ENCODE results near the gene ACACA. TPM values are rescaled to one million over a fixed set of nuclear protein-coding genes. Genes with fewer than 3 reads are reported as not detected.
A peak's percentile ranks its signal among the peaks of the same experiment; 100 is the strongest.

The ACACA gene
- total and polyA plus RNA-seq, 9 of the 15 experiments (the other 6 are each of a cell fraction or from before 2014, with no cell fraction given): 35.9 to 135 (median 88.4) TPM

DNA sequence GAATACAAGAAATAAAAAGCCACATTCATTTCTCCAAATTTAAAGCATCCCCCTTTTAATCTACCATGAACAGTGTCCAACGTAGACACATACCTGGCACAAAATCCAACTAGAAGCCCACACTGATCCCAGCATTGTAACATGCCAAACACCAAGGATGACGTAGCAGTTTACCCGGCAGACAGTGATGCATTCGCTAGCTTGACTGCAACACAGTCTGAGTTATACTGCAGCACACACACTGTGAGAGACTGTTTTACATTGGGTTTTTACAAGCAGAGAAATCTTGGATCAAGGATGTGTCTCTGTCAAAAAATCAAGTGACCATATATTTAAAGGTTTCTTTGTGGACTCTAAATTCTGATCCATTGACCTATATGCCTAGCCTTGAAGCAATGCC lies 105.3 kb downstream of the ACACA start (continued):
- no peak for TF ChIP-seq PATZ1 (CRISPR knock-in tag; IDR thresholded peaks at IDR 0.05; ENCODE audit: borderline replicate concordance)
- no peak for TF ChIP-seq ATF1 (CRISPR knock-in tag; IDR thresholded peaks at IDR 0.05)
- TF ChIP-seq ATF1 (tag; IDR thresholded peaks at IDR 0.05): peak; percentile 48
- no peak for TF ChIP-seq YY1 (IDR thresholded peaks at IDR 0.05; ENCODE audit: borderline replicate concordance in 1 of 3, control insufficient read depth in 1 of 3, extremely low read depth in 1 of 3, insufficient read depth in 3 of 3, insufficient read length in 1 of 3, insufficient replicate concordance in 2 of 3, low read depth in 1 of 3, low read length in 2 of 3)
- TF ChIP-seq PHF20 (IDR thresholded peaks at IDR 0.05; ENCODE audit: partially characterized antibody): no peak
- TF ChIP-seq NFE2L1 (tag; IDR thresholded peaks at IDR 0.05; ENCODE audit: borderline replicate concordance, low read depth): peak; percentile 82
- TF ChIP-seq ZNF444 (CRISPR knock-in tag; IDR thresholded peaks at IDR 0.05): no peak
- no peak for TF ChIP-seq ZZZ3 (IDR thresholded peaks at IDR 0.05)
- peak; percentile 92 for TF ChIP-seq MAFG (tag; conservative IDR thresholded peaks at IDR 0.05)
- TF ChIP-seq RHOXF2B (CRISPR knock-in tag; conservative IDR thresholded peaks at IDR 0.05): no peak
- TF ChIP-seq RBM25 (IDR thresholded peaks at IDR 0.05; ENCODE audit: low read depth, low read length, severe bottlenecking): no peak
- no peak for TF ChIP-seq PURB (CRISPR knock-in tag; IDR thresholded peaks at IDR 0.05; ENCODE audit: low read depth)
- no peak for TF ChIP-seq HOMEZ (CRISPR knock-in tag; IDR thresholded peaks at IDR 0.05)
- TF ChIP-seq PKNOX1 (IDR thresholded peaks at IDR 0.05): peak; percentile 67
- no peak for TF ChIP-seq TEAD1 (CRISPR knock-in tag; IDR thresholded peaks at IDR 0.05)
- TF ChIP-seq NKRF (IDR thresholded peaks at IDR 0.05; ENCODE audit: borderline replicate concordance): no peak
- 0 out of 2 replicates have a peak, but pooled peaks have one; percentile 13 for TF ChIP-seq SMARCE1 (IDR thresholded peaks at IDR 0.05)
- no peak for TF ChIP-seq GATA2 (CRISPR knock-in tag; IDR thresholded peaks at IDR 0.05)
- TF ChIP-seq ADNP (tag; IDR thresholded peaks at IDR 0.05): no peak
- TF ChIP-seq HMG20B (CRISPR knock-in tag; IDR thresholded peaks at IDR 0.05): no peak
- 0 out of 2 replicates have a peak, but pooled peaks have one; percentile 24 for TF ChIP-seq SMAD4 (CRISPR knock-in tag; conservative IDR thresholded peaks at IDR 0.05)
- peak; percentile 78; the same call in 1 of the 2 replicates for TF ChIP-seq MAFK (IDR thresholded peaks at IDR 0.05; ENCODE audit: low read length)
- TF ChIP-seq ZNF445 (CRISPR knock-in tag; IDR thresholded peaks at IDR 0.05; ENCODE audit: low read depth): no peak
- peak; percentile 84 for TF ChIP-seq C11orf30 (IDR thresholded peaks at IDR 0.05; ENCODE audit: low read depth)

Data from K562 (cell line).